Measurements from ENCODE around the gene MNS1.
"Not testable (repeated sequence)": the region's sequence is repeated elsewhere in the genome, so short reads cannot be mapped to it uniquely, and the experiment has no call there.

MNS1 gene

GRCh38 chr15:56464893-56465520 lies at the start of gene MNS1:
Gene MNS1 (minus strand): TSS chr15:56465137. CDS start chr15:56464972, 165 bp downstream.
- DNase-seq: peak; percentile 40

GRCh38 chr15:56496635-56497034 lies 31.7 kb upstream of the MNS1 start:
- no peak for DNase-seq

GRCh38 chr15:56495533-56495932 lies 30.6 kb upstream of the MNS1 start:
- no peak for DNase-seq

- no peak for DNase-seq
Observed at GRCh38 chr15:56495053-56495452, 30.1 kb upstream of the MNS1 start.

- no peak for DNase-seq
Observed at GRCh38 chr15:56492791-56493555, 28.0 kb upstream of the MNS1 start.

- no peak for DNase-seq
Observed at GRCh38 chr15:56492236-56492635, 27.3 kb upstream of the MNS1 start.

- DNase-seq: peak; percentile 40
Observed at GRCh38 chr15:56491110-56491722, 26.3 kb upstream of the MNS1 start.

GRCh38 chr15:56490461-56490860 lies 25.5 kb upstream of the MNS1 start:
- no peak for DNase-seq

- not testable (repeated sequence) for DNase-seq
Observed at GRCh38 chr15:56486206-56486605, 21.3 kb upstream of the MNS1 start.

- not testable (repeated sequence) for DNase-seq
Observed at GRCh38 chr15:56485426-56485825, 20.5 kb upstream of the MNS1 start.

- no peak for DNase-seq
Observed at GRCh38 chr15:56484287-56484686, 19.4 kb upstream of the MNS1 start.

GRCh38 chr15:56475351-56475750 lies 10.4 kb upstream of the MNS1 start:
- no peak for DNase-seq

- no peak for DNase-seq
Observed at GRCh38 chr15:56473017-56473416, 8.1 kb upstream of the MNS1 start.

GRCh38 chr15:56472278-56472677 lies 7.3 kb upstream of the MNS1 start:
- no peak for DNase-seq

GRCh38 chr15:56471440-56472069 lies 6.6 kb upstream of the MNS1 start:
- DNase-seq: no peak

GRCh38 chr15:56469483-56469882 lies 4.5 kb upstream of the MNS1 start:
- DNase-seq: no peak

- DNase-seq: no peak
Observed at GRCh38 chr15:56468401-56468800, 3.5 kb upstream of the MNS1 start.

- no peak for DNase-seq
Observed at GRCh38 chr15:56467616-56468015, 2.7 kb upstream of the MNS1 start.

GRCh38 chr15:56460947-56461346 lies 4.0 kb downstream of the MNS1 start:
- DNase-seq: no peak

- DNase-seq: no peak
Observed at GRCh38 chr15:56460071-56460470, 4.9 kb downstream of the MNS1 start.

- DNase-seq: no peak
Observed at GRCh38 chr15:56459096-56459495, 5.8 kb downstream of the MNS1 start.

- DNase-seq: no peak
Observed at GRCh38 chr15:56456229-56456628, 8.7 kb downstream of the MNS1 start.

GRCh38 chr15:56454836-56455235 lies 10.1 kb downstream of the MNS1 start:
- no peak for DNase-seq

- no peak for DNase-seq
Observed at GRCh38 chr15:56445746-56446145, 19.2 kb downstream of the MNS1 start.
